HG02943 (cell line): ENCODE measurements around the gene SCAMP3.
A peak's percentile ranks its signal among the peaks of the same experiment; 100 is the strongest.

Experiments used
- ATAC-seq: cut with Tn5 transposase; IDR thresholded peaks from one replicate; pipeline ENCODE4 v1.9.1; 2021; ENCODE audit warnings: mild to moderate bottlenecking, low read depth, moderate library complexity; ENCODE audit not compliant: unreplicated experiment

Gene SCAMP3

DNA sequence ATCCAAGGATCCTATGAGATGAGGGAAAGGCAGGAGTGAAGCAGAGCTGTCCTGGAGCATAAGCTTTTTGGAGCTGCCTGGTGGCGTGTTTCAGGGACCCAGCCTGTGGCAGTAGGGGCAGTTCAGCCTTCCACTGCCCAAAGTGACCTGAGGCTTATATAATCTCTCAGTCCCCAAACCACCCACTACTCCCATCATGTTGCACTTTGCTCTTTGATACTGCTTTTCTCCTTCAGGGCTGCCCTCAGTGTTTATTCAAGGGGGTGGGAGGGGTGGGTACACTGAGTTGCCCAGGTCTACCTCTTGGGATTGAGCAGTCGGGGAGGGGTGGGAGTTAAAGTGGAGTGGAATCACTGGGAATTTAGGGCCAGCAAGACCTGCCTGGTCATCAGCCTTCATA, 24.4 kb upstream of the SCAMP3 start:
- no peak for ATAC-seq

- no peak for ATAC-seq
Observed at GRCh38 chr1:155285631-155286044, 23.5 kb upstream of the SCAMP3 start.

DNA sequence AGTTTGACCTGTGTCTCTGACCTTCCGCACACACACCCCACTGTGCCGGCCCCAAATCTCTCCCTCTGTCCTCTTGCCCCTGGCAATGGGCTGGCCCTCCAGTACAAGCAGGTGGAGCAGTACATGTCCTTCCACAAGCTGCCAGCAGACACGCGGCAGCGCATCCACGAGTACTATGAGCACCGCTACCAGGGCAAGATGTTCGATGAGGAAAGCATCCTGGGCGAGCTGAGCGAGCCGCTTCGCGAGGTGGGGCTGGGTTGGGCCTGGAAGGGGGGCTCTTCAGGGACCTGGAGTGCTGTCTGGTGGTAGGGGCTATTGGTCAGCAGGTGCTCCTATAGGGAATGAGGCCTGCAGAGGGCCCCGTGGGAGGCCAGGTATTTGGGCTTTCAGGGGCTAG, 22.9 kb upstream of the SCAMP3 start:
- no peak for ATAC-seq

DNA sequence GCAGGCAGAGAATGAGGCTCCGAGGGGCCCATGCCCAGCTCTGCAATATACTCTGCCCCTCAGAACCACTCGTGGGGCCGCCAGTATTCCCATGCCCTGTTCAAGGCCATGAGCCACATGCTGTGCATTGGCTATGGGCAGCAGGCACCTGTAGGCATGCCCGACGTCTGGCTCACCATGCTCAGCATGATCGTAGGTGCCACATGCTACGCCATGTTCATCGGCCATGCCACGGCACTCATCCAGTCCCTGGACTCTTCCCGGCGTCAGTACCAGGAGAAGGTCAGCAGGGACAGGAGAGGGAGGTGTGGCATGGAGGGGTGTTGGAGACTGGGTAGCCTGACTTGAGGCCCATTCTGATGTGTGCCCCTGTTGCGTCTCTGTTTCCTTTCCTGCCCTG, 22.3 kb upstream of the SCAMP3 start:
- no peak for ATAC-seq

DNA sequence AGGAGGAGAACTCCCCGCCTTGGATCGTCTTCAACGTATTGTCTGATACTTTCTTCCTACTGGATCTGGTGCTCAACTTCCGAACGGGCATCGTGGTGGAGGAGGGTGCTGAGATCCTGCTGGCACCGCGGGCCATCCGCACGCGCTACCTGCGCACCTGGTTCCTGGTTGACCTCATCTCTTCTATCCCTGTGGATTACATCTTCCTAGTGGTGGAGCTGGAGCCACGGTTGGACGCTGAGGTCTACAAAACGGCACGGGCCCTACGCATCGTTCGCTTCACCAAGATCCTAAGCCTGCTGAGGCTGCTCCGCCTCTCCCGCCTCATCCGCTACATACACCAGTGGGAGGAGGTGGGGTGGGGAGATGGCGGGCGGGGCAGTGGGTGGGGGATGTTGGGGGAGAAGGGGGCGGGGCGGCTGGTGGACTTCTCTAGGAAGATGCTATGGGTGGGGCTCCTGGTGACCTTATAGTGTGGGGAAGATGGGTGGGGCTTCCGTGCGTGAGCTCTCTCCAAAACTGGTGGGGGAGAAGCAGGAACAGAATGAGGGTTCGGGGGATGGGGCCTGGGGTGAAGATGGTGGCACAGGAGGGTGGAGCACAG, 20.4 kb upstream of the SCAMP3 start:
- no peak for ATAC-seq

GRCh38 chr1:155279268-155279667, 17.1 kb upstream of the SCAMP3 start:
- ATAC-seq, result no peak

DNA sequence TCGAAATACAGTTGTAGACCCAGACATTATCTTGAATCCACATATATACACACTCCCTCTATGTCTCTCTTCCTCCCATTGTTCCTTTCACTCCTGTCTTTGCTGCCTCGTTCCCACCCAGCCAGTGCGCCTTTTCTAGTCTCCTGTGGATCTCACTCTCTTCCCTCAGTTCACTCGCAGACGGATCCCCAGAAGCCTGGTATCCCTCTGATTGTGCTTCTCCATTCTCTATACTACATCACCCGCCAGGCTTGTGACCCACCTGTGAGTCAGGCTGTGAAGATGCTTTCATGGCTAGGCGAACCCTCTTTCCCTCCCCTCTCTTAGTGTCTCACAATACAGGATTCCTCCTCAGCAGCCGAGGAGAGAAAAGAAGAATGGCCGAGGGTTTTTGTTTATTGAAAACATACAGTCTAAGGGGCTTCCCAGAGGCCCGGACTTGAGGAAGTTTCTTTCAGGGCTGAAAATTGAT, 16.6 kb upstream of the SCAMP3 start:
- no peak for ATAC-seq

- no peak for ATAC-seq
Observed at GRCh38 chr1:155277902-155278688, 15.9 kb upstream of the SCAMP3 start.

DNA sequence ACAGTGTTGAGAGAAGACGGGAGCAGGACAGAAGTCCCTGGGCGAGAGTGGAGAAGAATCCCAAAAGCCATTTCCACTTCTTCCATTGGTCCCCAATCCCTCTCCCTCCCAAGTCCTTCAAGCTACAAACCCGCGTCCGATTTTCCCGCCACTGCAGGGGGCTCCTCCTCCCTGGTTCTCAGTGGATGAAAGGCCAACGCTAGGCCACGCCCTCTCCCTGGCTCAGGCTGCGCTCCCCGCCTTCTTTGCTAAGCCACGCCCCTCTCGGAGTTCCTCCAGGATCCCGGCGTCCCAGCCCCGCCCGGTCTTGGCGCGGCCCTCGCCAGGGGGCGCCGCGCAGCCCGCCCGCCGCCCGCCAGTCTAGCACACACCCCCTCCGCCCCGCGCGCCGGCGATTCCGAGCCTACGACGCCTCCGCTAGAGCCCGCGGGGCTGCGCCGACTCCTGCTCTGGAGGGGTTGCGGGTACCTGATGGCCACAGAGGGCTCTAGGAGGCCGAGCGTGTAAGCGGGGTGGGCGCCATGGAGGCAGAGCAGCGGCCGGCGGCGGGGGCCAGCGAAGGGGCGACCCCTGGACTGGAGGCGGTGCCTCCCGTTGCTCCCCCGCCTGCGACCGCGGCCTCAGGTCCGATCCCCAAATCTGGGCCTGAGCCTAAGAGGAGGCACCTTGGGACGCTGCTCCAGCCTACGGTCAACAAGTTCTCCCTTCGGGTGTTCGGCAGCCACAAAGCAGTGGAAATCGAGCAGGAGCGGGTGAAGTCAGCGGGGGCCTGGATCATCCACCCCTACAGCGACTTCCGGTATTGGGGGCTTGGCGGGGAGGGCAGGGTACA, 15.1 kb upstream of the SCAMP3 start, which contains the start of gene HCN3:
Gene HCN3, plus strand, starts transcription at position 394 of the 832 bp plus-strand sequence. Its CDS starts 128 bp downstream, at position 522.
- peak; percentile 52 for ATAC-seq

DNA sequence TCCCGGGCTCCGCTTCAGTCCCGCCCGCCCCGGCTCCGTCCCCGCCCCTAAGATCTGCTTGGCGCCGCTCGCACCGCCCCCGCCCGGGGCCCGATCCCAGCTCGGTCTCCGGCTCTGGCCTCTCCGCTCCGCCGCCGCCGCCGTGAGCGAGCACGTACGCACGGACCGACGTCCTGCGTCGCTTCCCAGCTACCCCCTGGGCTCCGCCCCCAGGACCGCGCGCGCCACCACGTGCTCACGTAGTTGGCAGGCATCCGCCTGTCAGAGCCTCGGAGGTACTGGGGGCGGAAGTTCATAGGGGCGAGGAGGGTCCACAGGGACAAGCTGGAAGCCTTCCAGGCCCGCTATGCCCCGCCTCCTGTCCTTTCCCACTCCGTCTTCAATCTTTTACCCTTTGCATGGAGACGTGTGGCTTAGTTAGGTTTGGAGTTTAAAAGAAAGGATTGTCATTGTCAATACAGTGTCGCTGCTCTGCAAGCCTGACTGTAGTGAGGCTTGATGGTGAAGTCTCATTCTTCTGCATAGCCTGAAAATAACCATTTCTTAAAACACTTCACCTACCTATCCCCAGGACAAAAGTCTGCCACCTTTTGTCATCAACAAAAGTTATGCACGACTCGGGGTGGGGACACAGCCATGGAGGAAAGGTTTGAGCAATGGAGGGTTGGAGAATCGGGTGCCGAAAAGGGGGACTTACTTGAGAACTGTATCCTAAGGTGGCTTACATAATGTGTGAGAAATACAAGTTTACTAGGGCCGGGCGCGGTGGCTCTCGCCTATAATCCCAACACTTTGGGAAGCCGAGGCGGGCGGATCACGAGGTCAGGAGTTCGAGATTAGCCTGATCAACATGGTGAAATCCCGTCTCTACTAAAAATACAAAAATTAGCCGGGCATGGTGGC, 11.4 kb upstream of the SCAMP3 start, which contains the start of gene CLK2:
Gene CLK2, minus strand, starts transcription at position 162 of the 903 bp plus-strand sequence. CDS start 2,527 bp downstream, outside the sequence.
- peak; percentile 64 for ATAC-seq

- ATAC-seq, result peak; percentile 13
Observed at GRCh38 chr1:155272466-155273342, 10.5 kb upstream of the SCAMP3 start.

- ATAC-seq, result no peak
Observed at GRCh38 chr1:155269381-155269780, 7.2 kb upstream of the SCAMP3 start.

DNA sequence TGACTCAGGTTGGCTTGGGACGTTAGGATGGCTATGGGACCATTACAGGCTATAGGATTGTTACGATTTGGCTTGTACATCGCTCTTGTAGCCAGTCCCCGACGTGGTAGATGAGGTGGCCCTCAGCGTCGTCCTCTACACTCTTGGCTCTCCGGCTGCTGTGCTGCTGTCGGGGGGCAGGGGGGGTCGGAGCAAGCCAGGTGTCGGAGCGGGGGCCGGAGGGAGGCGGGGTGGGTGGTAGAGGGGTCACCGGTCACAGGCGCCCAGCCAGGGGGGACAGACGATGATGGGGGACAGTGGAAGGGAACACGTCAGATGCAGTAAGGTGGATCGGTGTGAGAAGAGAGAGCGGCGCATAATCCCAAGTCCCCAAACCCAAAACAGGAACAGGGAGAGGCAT, 6.5 kb upstream of the SCAMP3 start:
- ATAC-seq, result no peak

GRCh38 chr1:155267373-155267772, 5.2 kb upstream of the SCAMP3 start:
- no peak for ATAC-seq

DNA sequence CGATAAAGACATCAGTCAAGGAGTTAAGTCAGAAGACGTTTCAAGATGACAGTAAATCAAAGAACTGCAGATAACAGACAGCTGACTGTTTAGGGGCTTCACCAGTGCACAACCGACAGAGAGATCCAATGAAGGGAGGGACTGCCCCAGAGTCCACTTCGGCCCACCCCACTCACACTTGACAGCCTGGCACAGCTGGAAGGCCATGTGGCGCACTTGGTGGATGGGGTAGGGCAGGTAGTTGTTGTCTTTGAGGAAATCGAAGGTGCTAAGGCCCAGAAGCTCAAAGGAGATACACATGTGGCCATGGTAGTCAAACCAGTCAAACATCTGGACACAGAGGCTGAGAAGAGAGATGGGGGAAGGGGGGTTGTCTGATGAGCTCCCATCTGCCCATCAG, 4.4 kb upstream of the SCAMP3 start:
- no peak for ATAC-seq

- no peak for ATAC-seq
Observed at GRCh38 chr1:155263067-155263466, 907 bp upstream of the SCAMP3 start.

GRCh38 chr1:155261493-155261851, 688 bp downstream of the SCAMP3 start:
- no peak for ATAC-seq

DNA sequence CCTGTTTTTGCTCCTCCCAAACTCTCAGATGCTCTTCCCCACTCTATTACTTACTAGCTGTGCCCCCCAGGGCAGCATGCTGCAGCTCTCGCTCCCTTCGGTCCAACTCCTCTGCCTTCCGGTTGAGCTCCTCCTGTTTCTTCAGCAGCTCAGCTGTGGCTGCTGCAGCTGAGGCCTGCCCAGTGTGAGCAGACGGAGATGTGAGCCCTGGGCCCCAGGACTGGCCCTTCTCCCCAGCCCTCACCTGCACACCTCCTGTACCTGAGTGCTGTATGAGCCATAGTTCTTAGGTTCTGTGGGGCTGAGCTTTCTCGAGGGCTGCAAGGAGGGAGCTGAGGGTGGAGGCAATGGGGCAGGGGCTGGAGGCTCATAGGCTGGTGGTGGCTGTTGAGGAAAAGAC, 1.9 kb downstream of the SCAMP3 start:
- no peak for ATAC-seq
